Neural cell (in vitro differentiated cells): Measurements from ENCODE around the gene PTPRN2.

Experiments
- CTCF ChIP-seq: fragments of 450-650 bp; IDR thresholded peaks from 2 replicates; pipeline ENCODE4 v1.5.1; 2014; ENCODE audit warnings: antibody characterized with exemption, mild to moderate bottlenecking, moderate library complexity; ENCODE audit not compliant: poor library complexity, severe bottlenecking
- EP300 ChIP-seq: fragments of 450-650 bp; conservative IDR thresholded peaks from 2 replicates; pipeline ENCODE4 v1.6.1; 2014; ENCODE audit warnings: antibody characterized with exemption, mild to moderate bottlenecking, moderate library complexity; ENCODE audit not compliant: poor library complexity, severe bottlenecking
- EZH2 ChIP-seq: fragments of 200-600, 300-800 bp; shearing (Covaris generic), sonication (generic); IDR thresholded peaks from 2 replicates; pipeline ENCODE4 v1.6.1; 2014; ENCODE audit warnings: antibody characterized with exemption, low read length, borderline replicate concordance, mild to moderate bottlenecking; ENCODE audit not compliant: insufficient read depth, poor library complexity, severe bottlenecking
- POLR2AphosphoS5 ChIP-seq: IDR thresholded peaks from 2 replicates; pipeline ENCODE4 v1.6.1; 2012
- TAF1 ChIP-seq: IDR thresholded peaks from 2 replicates; pipeline ENCODE4 v1.6.1; 2012; ENCODE audit warnings: low read depth

GRCh38 chr7:158037211-158037610, 550.4 kb downstream of the PTPRN2 start:
- no peak for TF ChIP-seq CTCF
- TF ChIP-seq EZH2, result no peak
- TF ChIP-seq EP300, result no peak
- no peak for TF ChIP-seq POLR2AphosphoS5
- TF ChIP-seq TAF1, result no peak
